OCI-LY7 (cell line): ENCODE data around the gene DCAF11. TPM values are rescaled to one million over a fixed set of nuclear protein-coding genes. Genes with fewer than 3 reads are reported as not detected.

ENCODE experiments used
- BruUV-seq: library from RNA; stranded (reverse); fragments of 400-500 nt; replicated peaks from 2 replicates; lab custom pipeline; 2021; lab: Mats Ljungman, UMichigan
- CTCF ChIA-PET: fragments of 300-600 bp; sonication (Branson Sonifier 250); formaldehyde crosslinking; loops from one replicate; lab custom pipeline; 2022; ENCODE audit warnings: antibody characterized with exemption; ENCODE audit not compliant: unreplicated experiment; lab: Charles Lee
- POLR2A ChIA-PET: fragments of 300-600 bp; sonication (Branson Sonifier 250); formaldehyde crosslinking; loops from one replicate; lab custom pipeline; 2022; ENCODE audit warnings: antibody characterized with exemption; lab: Charles Lee
- DNase-seq: peaks from one replicate; pipeline ENCODE4 v3.0.0-alpha.2; 2015; ENCODE audit warnings: low spot score
- H2AFZ ChIP-seq: fragments of 200-600 bp; sonication (generic), shearing (Covaris generic); 2 replicates; pipeline ENCODE4 v1.6.1; 2014; ENCODE audit warnings: mild to moderate bottlenecking, antibody characterized with exemption, low read length, moderate library complexity
- H3K27ac ChIP-seq: fragments of 200-600 bp; sonication (generic); 2 replicates; pipeline ENCODE4 v1.5.1; 2014; ENCODE audit warnings: mixed run types, low read depth, mild to moderate bottlenecking, moderate library complexity, low read length, inconsistent platforms; ENCODE audit not compliant: poor library complexity, severe bottlenecking
- H3K36me3 ChIP-seq: fragments of 200-600 bp; sonication (generic); 2 replicates; pipeline ENCODE4 v1.6.1; 2014; ENCODE audit warnings: mild to moderate bottlenecking, antibody characterized with exemption, low read length, moderate library complexity, mixed read lengths; ENCODE audit not compliant: insufficient read depth
- H3K4me1 ChIP-seq: fragments of 200-600 bp; sonication (generic); 2 replicates; pipeline ENCODE4 v1.5.1; 2014; ENCODE audit warnings: mild to moderate bottlenecking, low read length; ENCODE audit not compliant: insufficient read depth, poor library complexity, severe bottlenecking
- H3K4me2 ChIP-seq: fragments of 200-600 bp; sonication (generic); 2 replicates; pipeline ENCODE4 v1.6.1; 2014; ENCODE audit warnings: mild to moderate bottlenecking, low read length
- H3K4me3 ChIP-seq: fragments of 200-600 bp; sonication (generic); 2 replicates; pipeline ENCODE4 v1.5.1; 2014; ENCODE audit warnings: mild to moderate bottlenecking, low read depth, low read length; ENCODE audit not compliant: poor library complexity, severe bottlenecking
- H3K79me2 ChIP-seq: fragments of 200-600 bp; sonication (generic); 2 replicates; pipeline ENCODE4 v1.6.1; 2016; ENCODE audit warnings: low read depth, mild to moderate bottlenecking, low read length, moderate library complexity, mixed read lengths; ENCODE audit not compliant: insufficient read depth
- H3K9me2 ChIP-seq: fragments of 200-600 bp; sonication (generic); 2 replicates; pipeline ENCODE4 v1.6.1; 2016; ENCODE audit warnings: mild to moderate bottlenecking, low read length, mixed read lengths; ENCODE audit not compliant: insufficient read depth
- H3K9me3 ChIP-seq: fragments of 200-600 bp; sonication (generic); 2 replicates; pipeline ENCODE4 v1.6.1; 2014; ENCODE audit warnings: mild to moderate bottlenecking, mixed run types, low read length, mixed read lengths
- H4K20me1 ChIP-seq: fragments of 200-600 bp; sonication (generic); 2 replicates; pipeline ENCODE4 v1.6.1; 2014; ENCODE audit warnings: mild to moderate bottlenecking, antibody characterized with exemption, low read length, moderate library complexity, mixed read lengths; ENCODE audit not compliant: insufficient read depth
- EZH2phosphoT487 ChIP-seq: fragments of 200-600 bp; sonication (generic); IDR thresholded peaks from 2 replicates; pipeline ENCODE4 v1.6.1; 2018; ENCODE audit warnings: low read depth, borderline replicate concordance, mild to moderate bottlenecking, mixed run types, antibody characterized with exemption, low read length, moderate library complexity, mixed read lengths
- intact Hi-C: fragments of 100-400 bp; cut with micrococcal nuclease; formaldehyde crosslinking; loops from one replicate; pipeline ENCODE4 v1.10.0; 2022; ENCODE audit not compliant: unreplicated experiment
- total RNA-seq, 2 experiments: library from RNA; depleted of rRNA in 1 of 2; stranded (reverse); fragments of >200 nt in 1 of 2; shearing (Covaris generic) in 1 of 2; gene quantifications; 2 replicates each; pipeline ENCODE4 v1.2.3, GENCODE V29; 2014 to 2022
- TF ChIP-seq, protein P1 (sequence below): fragments of 200-600 bp; sonication (generic); conservative IDR thresholded peaks from 2 replicates; pipeline ENCODE4 v1.5.1; 2014; ENCODE audit warnings: mild to moderate bottlenecking, antibody characterized with exemption, low read length, moderate library complexity, mixed read lengths

Gene DCAF11
- total RNA-seq, 2 experiments from 2014 or later, result 63.6 to 75.5 TPM

DNA sequence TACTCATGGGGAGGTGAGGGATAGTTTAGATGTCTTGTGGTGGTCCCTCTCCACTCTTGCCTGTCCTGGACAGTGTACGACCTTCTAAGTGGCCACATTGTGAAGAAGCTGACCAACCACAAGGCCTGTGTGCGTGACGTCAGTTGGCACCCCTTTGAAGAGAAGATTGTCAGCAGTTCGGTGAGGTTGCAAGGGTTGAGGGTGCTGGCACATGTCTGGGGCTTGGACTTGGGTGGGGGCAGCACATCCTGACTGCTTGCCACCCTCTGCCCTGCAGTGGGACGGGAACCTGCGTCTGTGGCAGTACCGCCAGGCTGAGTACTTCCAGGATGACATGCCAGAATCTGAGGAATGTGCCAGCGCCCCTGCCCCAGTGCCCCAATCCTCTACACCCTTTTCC lies 8.3 kb downstream of the DCAF11 start:
- POLR2A ChIA-PET, result interaction anchor here (0.7 to 0.8 kb wide), 2 partner anchors 13 to 14 kb away, joined by 3 read pairs; partner anchors contain the start of gene PSME1
- Histone ChIP-seq H3K9me2 (no peaks in the 10 kb centered on the region), H3K27ac (no peak overlapping the region), H3K79me2 (no peaks in the 10 kb centered on the region), H3K4me2 (no peak overlapping the region), H3K9me3 (no peaks in the 10 kb centered on the region), H3K36me3 (peaks cover 50% of the 10 kb centered on the region), H2AFZ (no peak overlapping the region), H3K4me1 (peaks cover 8% of the 10 kb centered on the region), H4K20me1 (no peaks in the 10 kb centered on the region), H3K4me3 (no peak overlapping the region)
- CTCF ChIA-PET, result no interaction called here
- DNase-seq, result no peak
- BruUV-seq, result no TSS peak
- no peak for TF ChIP-seq EZH2phosphoT487
- TF ChIP-seq, protein P1, sequence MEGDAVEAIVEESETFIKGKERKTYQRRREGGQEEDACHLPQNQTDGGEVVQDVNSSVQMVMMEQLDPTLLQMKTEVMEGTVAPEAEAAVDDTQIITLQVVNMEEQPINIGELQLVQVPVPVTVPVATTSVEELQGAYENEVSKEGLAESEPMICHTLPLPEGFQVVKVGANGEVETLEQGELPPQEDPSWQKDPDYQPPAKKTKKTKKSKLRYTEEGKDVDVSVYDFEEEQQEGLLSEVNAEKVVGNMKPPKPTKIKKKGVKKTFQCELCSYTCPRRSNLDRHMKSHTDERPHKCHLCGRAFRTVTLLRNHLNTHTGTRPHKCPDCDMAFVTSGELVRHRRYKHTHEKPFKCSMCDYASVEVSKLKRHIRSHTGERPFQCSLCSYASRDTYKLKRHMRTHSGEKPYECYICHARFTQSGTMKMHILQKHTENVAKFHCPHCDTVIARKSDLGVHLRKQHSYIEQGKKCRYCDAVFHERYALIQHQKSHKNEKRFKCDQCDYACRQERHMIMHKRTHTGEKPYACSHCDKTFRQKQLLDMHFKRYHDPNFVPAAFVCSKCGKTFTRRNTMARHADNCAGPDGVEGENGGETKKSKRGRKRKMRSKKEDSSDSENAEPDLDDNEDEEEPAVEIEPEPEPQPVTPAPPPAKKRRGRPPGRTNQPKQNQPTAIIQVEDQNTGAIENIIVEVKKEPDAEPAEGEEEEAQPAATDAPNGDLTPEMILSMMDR, result no peak
- intact Hi-C loops, result no loop called here

DNA sequence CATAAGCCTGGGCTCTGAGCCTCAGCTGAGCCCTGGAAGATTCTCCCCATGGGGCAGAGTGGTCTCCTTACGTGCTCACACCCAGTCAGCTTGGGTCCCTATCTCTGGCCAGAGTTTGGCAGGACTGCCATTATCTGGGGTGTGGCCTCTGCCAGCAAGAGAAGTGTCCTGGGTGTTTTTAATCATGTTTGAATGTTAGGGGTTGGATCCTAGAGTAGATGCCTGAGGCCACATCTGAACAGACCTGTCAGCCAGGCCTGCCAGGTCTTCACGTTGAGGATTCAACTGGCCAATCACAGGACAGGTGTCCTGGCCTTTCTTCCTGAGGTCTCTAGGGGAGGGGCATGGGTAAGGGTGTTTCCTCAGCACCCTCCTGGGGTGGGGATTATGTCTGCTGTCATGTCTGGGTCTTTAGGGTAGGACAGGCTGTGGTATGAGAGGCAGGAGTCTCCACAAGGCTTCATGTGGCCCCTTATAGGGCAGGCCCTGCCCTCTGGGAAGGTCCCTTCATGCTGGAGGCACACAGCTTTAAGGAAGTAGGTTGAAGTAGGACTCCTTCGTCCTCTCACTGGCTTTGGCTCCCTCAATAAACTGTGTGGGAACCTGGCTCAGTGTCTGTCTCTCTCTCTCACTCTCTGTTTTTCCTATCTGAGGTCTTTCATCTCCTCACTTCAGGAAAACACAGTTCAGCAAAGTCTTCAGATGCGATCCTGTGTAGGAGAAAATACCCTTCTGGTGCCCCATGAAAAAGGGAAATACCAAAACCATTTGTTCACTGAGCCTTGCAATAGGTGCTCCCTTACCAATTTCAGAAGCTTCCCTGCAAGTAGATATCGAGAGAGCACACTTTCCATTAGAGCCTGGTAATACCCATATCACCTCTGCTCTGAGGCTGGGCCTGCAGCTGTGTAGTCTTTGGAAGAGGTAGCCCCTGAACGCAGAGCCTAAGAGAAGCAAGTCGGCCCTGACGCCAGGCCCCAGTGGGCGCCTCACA lies 9.1 kb downstream of the DCAF11 start:
- no peak overlapping the region for H3K27ac ChIP-seq
- intact Hi-C loops, result no loop called here
- peaks cover 14% of the 10 kb centered on the region for H3K4me1 ChIP-seq
- H3K9me2 ChIP-seq, result no peaks in the 10 kb centered on the region
- peaks cover 42% of the 10 kb centered on the region for H3K36me3 ChIP-seq
- TF ChIP-seq EZH2phosphoT487, result no peak
- TF ChIP-seq, protein P1, result no peak
- no peaks in the 10 kb centered on the region for H4K20me1 ChIP-seq
- H2AFZ ChIP-seq, result no peak overlapping the region
- POLR2A ChIA-PET, result interaction anchor here (0.7 to 1.3 kb wide), 3 partner anchors 9 to 15 kb away, joined by 3 to 8 read pairs (median 3); partner anchors contain the start of genes DCAF11, NRL and PSME1
- no peaks in the 10 kb centered on the region for H3K79me2 ChIP-seq
- H3K4me3 ChIP-seq, result no peak overlapping the region
- no peak overlapping the region for H3K4me2 ChIP-seq
- CTCF ChIA-PET, result interaction anchor here (1.4 kb wide), 1 partner anchor 9 kb away, joined by 5 read pairs; the partner anchor contains the start of genes DCAF11 and NRL
- BruUV-seq, result TSS peak; percentile 70
- no peak for DNase-seq
- H3K9me3 ChIP-seq, result no peaks in the 10 kb centered on the region
